HepG2 (cell line): ENCODE results near the gene ADAMTSL3. TPM values are rescaled to one million over a fixed set of nuclear protein-coding genes. Genes with fewer than 3 reads are reported as not detected.

ENCODE experiments used
- ATAC-seq: fragments of 200-7000 bp; cut with Tn5 transposase; 3 replicates; pipeline ENCODE4 v1.9.1; 2020; ENCODE audit warnings: mild to moderate bottlenecking, moderate library complexity
- BruUV-seq: library from RNA; stranded (reverse); fragments of 400-500 nt; replicated peaks from 2 replicates; lab custom pipeline; 2021; lab: Mats Ljungman, UMichigan
- CTCF ChIA-PET: fragments of 300-600 bp; formaldehyde crosslinking; extraction: SDS; loops from one replicate; lab custom pipeline; 2021; ENCODE audit warnings: low total read pairs, inconsistent platforms, low intra/inter-chr PET ratio; lab: Yijun Ruan, JAX
- POLR2A ChIA-PET: fragments of 350-600 bp; sonication (Branson Sonifier 250); formaldehyde crosslinking; loops from one replicate; lab custom pipeline; 2020; ENCODE audit warnings: antibody characterized with exemption, inconsistent platforms; lab: Yijun Ruan, JAX
- DNase-seq: peaks from one replicate; pipeline ENCODE4 v3.0.0-alpha.2; 2015; ENCODE audit warnings: low spot score
- FAIRE-seq: peaks from 3 replicates; lab custom pipeline; 2011; peaks lifted over from hg19 to GRCh38; lab: Jason Lieb, UNC
- H2AFZ ChIP-seq: one replicate; pipeline ENCODE4 v1.6.1; 2011; ENCODE audit warnings: low read length, inconsistent platforms
- H3K27ac ChIP-seq: fragments of 300-600 bp; 3 replicates; pipeline ENCODE4 v1.8.0; 2011; ENCODE audit warnings: mixed run types, mild to moderate bottlenecking, mixed read lengths, low read length, inconsistent platforms; ENCODE audit not compliant: insufficient read depth; ENCODE audit errors: extremely low read length
- H3K27me3 ChIP-seq, 2 experiments: fragments of 200-600 bp in 1 of 2; 2 replicates in 1 of 2; 3 replicates in 1 of 2; pipeline versions ENCODE4 v1.6.0 to v1.8.0; 2011; ENCODE audit warnings: low read length in 2 of 2, mild to moderate bottlenecking in 2 of 2, moderate library complexity in 2 of 2, inconsistent platforms in 1 of 2; ENCODE audit not compliant: insufficient read depth in 2 of 2, control insufficient read depth in 1 of 2
- H3K36me3 ChIP-seq, 2 experiments: fragments of 200-600 bp in 1 of 2; replicated peaks in 1 of 2; 2 replicates in 1 of 2; 3 replicates in 1 of 2; pipeline versions ENCODE4 v1.5.1 to v1.8.0; 2011; ENCODE audit warnings: low read length in 2 of 2, inconsistent platforms in 1 of 2; ENCODE audit not compliant: insufficient read depth in 2 of 2, control insufficient read depth in 1 of 2
- H3K4me1 ChIP-seq: 2 replicates; pipeline ENCODE4 v1.5.1; 2012; ENCODE audit warnings: low read length, inconsistent platforms; ENCODE audit not compliant: insufficient read depth
- H3K4me2 ChIP-seq: 2 replicates; pipeline ENCODE4 v1.6.0; 2011; ENCODE audit warnings: low read depth, low read length, inconsistent platforms
- H3K4me3 ChIP-seq, 3 experiments: fragments of 200-600 bp in 1 of 3; sonication (generic), shearing (Covaris generic) in 1 of 3; replicated peaks in 1 of 3; 2 replicates each; pipeline ENCODE4 v1.5.1; 2011 to 2016; ENCODE audit warnings: low read length in 3 of 3, inconsistent platforms in 2 of 3, low read depth in 2 of 3, mild to moderate bottlenecking in 2 of 3, control low read depth in 1 of 3, mixed read lengths in 1 of 3; ENCODE audit not compliant: insufficient read depth in 1 of 3
- H3K79me2 ChIP-seq: one replicate; pipeline ENCODE4 v1.6.1; 2011; ENCODE audit warnings: low read length, inconsistent platforms; ENCODE audit not compliant: insufficient read depth
- H3K9ac ChIP-seq: 2 replicates; pipeline ENCODE4 v1.6.0; 2011; ENCODE audit warnings: mild to moderate bottlenecking, low read depth, low read length, inconsistent platforms; ENCODE audit not compliant: insufficient read depth
- H3K9me3 ChIP-seq: 2 replicates; pipeline ENCODE4 v1.5.1; 2012; ENCODE audit warnings: mild to moderate bottlenecking, low read length
- H4K20me1 ChIP-seq: 2 replicates; pipeline ENCODE4 v1.6.0; 2011; ENCODE audit warnings: inconsistent platforms, mild to moderate bottlenecking, low read length, moderate library complexity; ENCODE audit not compliant: insufficient read depth
- HES4 ChIP-seq: sonication (generic); formaldehyde crosslinking; IDR thresholded peaks from 2 replicates; pipeline ENCODE4 v1.9.0; 2021; ENCODE audit warnings: mild to moderate bottlenecking, missing genetic modification reagents, borderline replicate concordance
- HHEX ChIP-seq: IDR thresholded peaks from 2 replicates; pipeline ENCODE4 v1.6.1; 2016; ENCODE audit warnings: control low read depth
- HMGA1 ChIP-seq: sonication (generic); formaldehyde crosslinking; conservative IDR thresholded peaks from 2 replicates; pipeline ENCODE4 v1.4.0; 2020; ENCODE audit warnings: missing genetic modification reagents
- HOXA3 ChIP-seq: sonication (generic); formaldehyde crosslinking; IDR thresholded peaks from 2 replicates; pipeline ENCODE4 v1.5.0; 2020; ENCODE audit warnings: missing genetic modification reagents
- MAF1 ChIP-seq: sonication (generic); formaldehyde crosslinking; IDR thresholded peaks from 2 replicates; pipeline ENCODE4 v1.5.0; 2020; ENCODE audit warnings: missing genetic modification reagents, borderline replicate concordance
- MAZ ChIP-seq, 2 experiments: sonication (generic) in 1 of 2; formaldehyde crosslinking in 1 of 2; IDR thresholded peaks; 2 replicates each; pipeline versions ENCODE4 v1.5.0 to v1.6.1; 2012 to 2020; ENCODE audit warnings: low read depth in 2 of 2, mild to moderate bottlenecking in 2 of 2, borderline replicate concordance in 1 of 2, improper control_type of control experiment in 1 of 2, low read length in 1 of 2, missing genetic modification reagents in 1 of 2, moderate library complexity in 1 of 2
- NRL ChIP-seq: sonication (generic); formaldehyde crosslinking; IDR thresholded peaks from 2 replicates; pipeline ENCODE4 v1.5.0; 2020; ENCODE audit warnings: missing genetic modification reagents, mild to moderate bottlenecking, moderate library complexity, borderline replicate concordance
- YEATS2 ChIP-seq: sonication (generic); formaldehyde crosslinking; IDR thresholded peaks from 2 replicates; pipeline ENCODE4 v1.4.0; 2020; ENCODE audit warnings: missing genetic modification reagents, borderline replicate concordance
- ZFP91 ChIP-seq: sonication (generic); formaldehyde crosslinking; IDR thresholded peaks from 2 replicates; pipeline ENCODE4 v1.9.0; 2022; ENCODE audit warnings: missing genetic modification reagents, mild to moderate bottlenecking, borderline replicate concordance
- WGBS: methylation state at CpG from one replicate; pipeline ENCODE4 v1.1.6; 2017; ENCODE audit warnings: low lambda C conversion rate; 5-methylcytosine and 5-hydroxymethylcytosine counted together
- in situ Hi-C: cut with HindIII; loops from 2 replicates; pipeline ENCODE4 v1.10.0; 2017; ENCODE audit warnings: low pct_unique_long_range_greater_than_20kb; ENCODE audit not compliant: extremely low pct_ligation_motif_present
- intact Hi-C: fragments of 100-400 bp; cut with micrococcal nuclease; formaldehyde crosslinking; loops from one replicate; pipeline ENCODE4 v1.10.0; 2022; ENCODE audit not compliant: unreplicated experiment
- polyA plus RNA-seq, 8 experiments: library from polyadenylated mRNA; depleted of rRNA in 3 of 8; stranded (reverse) in 7 of 8; unstranded in 1 of 8; fragments of >200 nt; fragmentation: Illumina TruSeq in 4 of 8; extraction: Trizol in 4 of 8; gene quantifications; 2 replicates each; pipeline versions ENCODE4 v1.2.1 to v1.2.3, GENCODE V29; 2011 to 2016; ENCODE audit warnings: low read depth in 4 of 8, missing spikeins in 1 of 8, mixed read lengths in 1 of 8; ENCODE audit not compliant: insufficient read depth in 1 of 8
- total RNA-seq, 5 experiments: library from RNA; depleted of rRNA; stranded (reverse); fragments of >200 nt; fragmentation: Illumina TruSeq; extraction: Trizol; gene quantifications; 2 replicates each; pipeline ENCODE4 v1.2.3, GENCODE V29; 2016; ENCODE audit warnings: low read depth in 1 of 5
- TF ChIP-seq, protein P1 (sequence below): fragments of 450-650 bp; IDR thresholded peaks from 2 replicates; pipeline ENCODE4 v1.6.1; 2016

The ADAMTSL3 gene
- total and polyA plus RNA-seq, 2 of the 13 experiments (the other 11 are each of a cell fraction or from before 2014, with no cell fraction given): 0.04 to 0.09 TPM

- in situ Hi-C loops (no loop called here), intact Hi-C loops (no loop called here)
- Histone ChIP-seq H3K4me2 (no peak overlapping the region), H3K4me3 (no peak overlapping the region), H4K20me1 (no peaks in the 10 kb centered on the region), H3K27ac (no peak overlapping the region), H3K4me1 (no peaks in the 10 kb centered on the region), H3K36me3 (no peaks in the 10 kb centered on the region), H3K27me3 (no peaks in the 10 kb centered on the region), H2AFZ (no peak overlapping the region), H3K9me3 (no peaks in the 10 kb centered on the region)
- FAIRE-seq: no peak
- ChIA-PET POLR2A (no interaction called here), CTCF (no interaction called here)
- BruUV-seq: no TSS peak
- DNase-seq: no peak
- TF ChIP-seq NRL (CRISPR knock-in tag) (no peak), MAF1 (CRISPR knock-in tag) (no peak), HHEX (CRISPR knock-in tag) (no peak), HOXA3 (CRISPR knock-in tag) (no peak), HES4 (CRISPR knock-in tag) (no peak), HMGA1 (CRISPR knock-in tag) (no peak), ZFP91 (no peak), MAZ (IDR thresholded peaks at IDR 0.05; ENCODE audit: borderline replicate concordance, low read depth, low read length) (no peak), MAZ (CRISPR knock-in tag; IDR thresholded peaks at IDR 0.05; ENCODE audit: low read depth) (no peak), YEATS2 (CRISPR knock-in tag) (no peak)
- TF ChIP-seq, protein P1, sequence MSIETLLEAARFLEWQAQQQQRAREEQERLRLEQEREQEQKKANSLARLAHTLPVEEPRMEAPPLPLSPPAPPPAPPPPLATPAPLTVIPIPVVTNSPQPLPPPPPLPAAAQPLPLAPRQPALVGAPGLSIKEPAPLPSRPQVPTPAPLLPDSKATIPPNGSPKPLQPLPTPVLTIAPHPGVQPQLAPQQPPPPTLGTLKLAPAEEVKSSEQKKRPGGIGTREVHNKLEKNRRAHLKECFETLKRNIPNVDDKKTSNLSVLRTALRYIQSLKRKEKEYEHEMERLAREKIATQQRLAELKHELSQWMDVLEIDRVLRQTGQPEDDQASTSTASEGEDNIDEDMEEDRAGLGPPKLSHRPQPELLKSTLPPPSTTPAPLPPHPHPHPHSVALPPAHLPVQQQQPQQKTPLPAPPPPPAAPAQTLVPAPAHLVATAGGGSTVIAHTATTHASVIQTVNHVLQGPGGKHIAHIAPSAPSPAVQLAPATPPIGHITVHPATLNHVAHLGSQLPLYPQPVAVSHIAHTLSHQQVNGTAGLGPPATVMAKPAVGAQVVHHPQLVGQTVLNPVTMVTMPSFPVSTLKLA: no peak
- TF ChIP-seq, all 625 proteins: peak for 0
- 9% methylated on average over 6 of the region's 6 CpGs for WGBS
- no peak for ATAC-seq
- H3K79me2 ChIP-seq: no peaks in the 10 kb centered on the region
- H3K9ac ChIP-seq: no peak overlapping the region
Observed at GRCh38 chr15:83999396-84000135, 345.6 kb downstream of the ADAMTSL3 start.
